GM18870 (cell line): ENCODE data around the gene PAEP.
"Not testable (repeated sequence)": the region's sequence is repeated elsewhere in the genome, so short reads cannot be mapped to it uniquely, and the experiment has no call there.

Experiments
- ATAC-seq: cut with Tn5 transposase; IDR thresholded peaks from one replicate; pipeline ENCODE4 v1.9.1; 2021; ENCODE audit warnings: moderate library complexity; ENCODE audit not compliant: unreplicated experiment

The PAEP gene

DNA sequence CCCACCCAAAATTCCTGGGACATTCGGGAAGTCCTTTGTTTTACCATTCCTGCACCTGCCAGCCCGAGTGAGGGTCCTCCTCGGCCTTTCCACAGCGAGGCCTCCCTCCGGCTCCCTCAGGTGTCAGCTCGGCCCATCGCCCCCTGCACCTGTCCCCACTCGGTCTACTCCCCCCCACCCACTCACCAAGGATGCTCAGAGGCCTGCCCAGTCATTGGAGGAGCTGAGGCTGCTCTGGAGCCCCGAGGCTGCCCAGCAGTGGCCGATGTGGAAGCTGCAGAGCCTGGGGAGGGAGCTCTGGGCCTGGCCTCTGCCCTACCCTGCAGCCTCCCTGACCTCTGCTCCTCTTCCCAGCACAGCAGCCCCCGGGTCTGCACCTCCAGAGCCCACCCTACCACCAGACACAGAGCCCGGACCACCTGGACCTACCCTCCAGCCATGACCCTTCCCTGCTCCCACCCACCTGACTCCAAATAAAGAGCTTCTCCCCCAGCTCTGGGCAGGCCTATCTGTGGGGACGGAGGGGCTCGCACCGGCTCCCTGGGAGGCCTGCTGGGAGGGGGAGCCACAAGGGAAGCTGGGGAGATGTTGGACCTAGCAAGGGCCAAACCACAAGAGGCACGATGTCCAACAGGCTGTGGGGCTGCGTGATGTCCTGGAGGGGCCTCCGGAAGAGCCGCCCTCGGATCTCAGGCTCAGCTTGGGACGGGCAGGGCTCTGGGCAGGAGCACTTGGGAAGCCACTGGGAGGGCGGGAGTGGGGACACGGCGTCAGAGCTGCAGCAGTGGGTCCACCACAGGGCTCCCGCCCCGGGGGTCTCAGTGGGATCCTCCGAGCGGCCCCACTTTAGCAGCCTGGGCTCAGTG lies 11.8 kb upstream of the PAEP start:
- ATAC-seq: not testable (repeated sequence)

- no peak for ATAC-seq
Observed at GRCh38 chr9:135550344-135550918, 11.1 kb upstream of the PAEP start.

GRCh38 chr9:135551031-135551430 lies 10.5 kb upstream of the PAEP start:
- ATAC-seq: no peak

DNA sequence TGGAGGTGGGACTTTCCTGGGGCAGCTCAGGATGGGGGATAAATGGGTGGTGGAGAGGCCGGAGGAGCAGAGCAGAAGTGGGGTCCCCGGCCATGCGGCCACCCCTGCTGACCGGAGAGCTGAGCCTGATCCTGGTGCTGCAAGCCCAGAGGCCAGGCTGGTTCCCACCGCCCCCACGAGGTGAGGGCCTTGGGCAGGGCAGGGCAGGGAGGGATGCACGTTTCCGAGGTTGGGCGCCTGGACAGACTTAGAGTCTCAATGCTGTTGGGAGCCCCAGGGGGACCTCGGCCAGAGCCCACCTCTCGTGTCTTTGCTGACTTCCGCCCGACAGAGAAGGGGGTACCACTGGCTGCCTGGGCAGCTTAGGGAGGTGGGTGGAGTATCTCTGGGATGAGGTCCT lies 10.1 kb upstream of the PAEP start:
- ATAC-seq: no peak

DNA sequence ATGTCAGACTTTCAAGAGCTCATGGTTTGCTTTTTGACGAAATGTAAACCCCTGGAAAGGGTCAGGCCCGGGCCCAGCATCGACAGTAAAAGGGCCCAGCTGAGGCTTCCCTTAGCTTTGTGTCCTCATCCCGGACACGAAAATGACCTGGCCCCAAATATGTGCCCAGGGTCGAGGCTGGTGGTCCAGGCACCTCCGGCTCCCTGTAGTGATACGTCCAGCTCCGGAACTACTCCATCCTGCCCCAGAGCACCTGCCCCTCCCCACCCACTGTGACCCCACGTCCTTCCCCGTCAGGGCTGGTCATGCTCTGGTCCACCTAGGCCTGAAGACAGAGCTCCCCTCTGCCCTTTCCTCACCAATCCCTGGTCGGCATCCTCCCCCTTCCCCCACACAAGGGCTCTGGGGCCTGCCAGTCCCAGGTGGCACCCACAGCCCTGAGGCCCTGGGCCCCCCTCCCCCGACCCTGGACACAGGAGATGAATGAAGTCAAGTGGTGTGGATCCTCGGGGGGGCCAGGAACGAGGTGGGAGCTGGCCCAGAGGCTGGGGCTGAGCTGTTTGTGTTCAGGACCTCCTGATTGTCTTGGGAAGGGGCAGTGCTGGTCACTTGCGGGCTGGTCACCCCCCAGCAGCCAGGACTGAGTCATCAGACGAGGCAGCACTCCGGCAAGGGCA lies 9.4 kb upstream of the PAEP start:
- no peak for ATAC-seq

DNA sequence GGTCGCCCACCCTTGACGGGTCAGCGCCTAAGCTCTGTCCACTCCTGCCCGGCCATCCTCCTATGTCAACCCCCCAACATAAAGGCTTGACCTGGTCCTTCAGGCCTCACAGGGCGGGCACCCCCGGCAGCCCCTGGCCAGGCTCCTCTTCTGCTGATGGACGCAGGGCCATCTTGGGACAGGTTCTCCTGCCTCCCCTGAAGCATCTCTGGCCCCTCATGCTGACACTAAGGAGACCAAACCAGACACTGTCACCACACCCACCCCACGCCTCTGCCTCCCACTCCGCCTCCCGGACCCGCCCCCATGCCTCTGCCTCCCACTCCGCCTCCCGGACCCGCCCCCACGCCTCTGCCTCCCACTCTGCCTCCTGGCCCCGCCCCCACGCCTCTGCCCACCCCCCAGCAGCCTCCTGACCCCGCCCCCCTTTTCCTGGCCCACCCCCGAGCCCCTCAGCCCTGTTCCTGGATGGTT lies 8.8 kb upstream of the PAEP start:
- no peak for ATAC-seq

GRCh38 chr9:135554718-135555117 lies 6.8 kb upstream of the PAEP start:
- ATAC-seq: no peak

DNA sequence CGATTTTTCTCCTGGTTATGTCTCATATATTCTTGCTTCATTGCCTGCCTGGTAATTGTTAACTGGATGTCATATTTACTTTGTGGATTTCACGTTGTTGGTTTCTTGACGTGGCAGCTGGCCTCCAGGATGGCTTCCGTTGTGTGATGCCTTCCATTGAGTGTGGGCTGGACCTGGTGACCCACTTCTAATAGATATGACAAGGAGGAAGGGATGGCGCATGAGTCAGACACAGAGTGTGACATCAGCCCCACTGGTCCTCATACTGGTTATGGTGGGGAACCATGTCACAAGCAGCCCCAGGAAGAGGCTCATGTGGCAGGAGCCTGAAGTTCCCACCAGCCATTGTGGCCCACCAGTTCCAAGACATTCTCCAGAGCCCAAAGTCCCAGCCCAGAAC lies 6.4 kb upstream of the PAEP start:
- ATAC-seq: no peak

- ATAC-seq: no peak
Observed at GRCh38 chr9:135555910-135556309, 5.6 kb upstream of the PAEP start.

DNA sequence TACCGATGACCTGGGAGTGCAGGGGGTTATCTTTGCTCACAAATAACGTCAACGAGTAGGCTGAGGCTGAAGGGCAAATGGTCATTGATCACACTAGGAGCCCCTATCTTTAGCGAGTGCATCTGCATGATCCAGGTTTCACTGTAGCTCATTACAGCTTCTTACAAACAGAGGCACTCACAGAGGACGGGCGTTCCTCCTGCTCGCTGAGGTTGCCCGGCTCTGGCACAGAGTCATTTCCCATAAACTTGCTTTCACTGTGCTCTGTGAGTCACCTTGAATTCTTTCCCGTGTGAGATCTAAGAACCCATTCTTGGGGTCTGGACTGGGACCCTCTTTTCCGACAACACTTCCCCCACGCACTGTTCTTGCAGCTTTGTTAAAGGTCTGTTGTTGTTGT lies 1.9 kb upstream of the PAEP start:
- no peak for ATAC-seq

DNA sequence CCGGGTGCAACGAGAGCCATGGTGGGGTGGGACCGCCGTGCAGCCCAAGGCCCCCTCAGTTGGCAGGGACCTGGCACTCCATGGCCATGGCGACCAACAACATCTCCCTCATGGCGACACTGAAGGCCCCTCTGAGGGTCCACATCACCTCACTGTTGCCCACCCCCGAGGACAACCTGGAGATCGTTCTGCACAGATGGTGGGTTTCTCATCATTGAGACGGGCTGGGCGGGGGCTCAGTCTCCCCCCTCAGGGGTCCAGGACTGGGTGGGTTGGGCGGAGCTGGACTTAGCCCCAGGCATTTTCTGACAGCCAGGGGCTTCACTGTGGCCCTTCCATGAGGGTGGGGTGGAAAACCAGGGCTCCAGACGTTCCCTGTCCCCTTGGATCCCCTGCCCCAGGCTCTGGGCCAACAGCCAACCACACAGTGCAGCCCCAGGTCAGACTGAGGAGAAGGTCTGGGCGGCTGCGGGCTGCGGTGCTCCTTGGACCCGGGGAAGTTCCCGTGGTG lies 734 bp downstream of the PAEP start:
- no peak for ATAC-seq

- no peak for ATAC-seq
Observed at GRCh38 chr9:135563039-135563476, 1.5 kb downstream of the PAEP start.

DNA sequence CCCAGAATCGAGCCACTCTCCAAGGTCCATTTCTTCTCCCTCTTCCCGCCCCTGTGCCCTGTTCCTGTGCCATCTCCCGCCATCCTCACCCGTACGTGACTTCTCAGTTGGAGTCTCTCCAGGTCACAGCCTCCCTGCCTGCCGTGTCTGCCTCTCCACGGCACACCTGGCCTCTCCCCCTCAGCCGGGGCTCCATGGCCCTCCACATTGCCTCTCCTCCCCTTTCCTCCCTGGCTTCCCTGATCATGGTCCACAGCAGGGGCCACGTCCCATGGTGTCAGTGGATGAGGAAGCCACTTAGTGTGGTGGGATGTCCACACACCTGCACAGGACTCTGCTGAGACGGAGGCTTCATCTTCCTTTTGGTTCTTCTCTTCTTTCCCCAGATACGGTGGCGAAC lies 2.3 kb downstream of the PAEP start:
- ATAC-seq: no peak

DNA sequence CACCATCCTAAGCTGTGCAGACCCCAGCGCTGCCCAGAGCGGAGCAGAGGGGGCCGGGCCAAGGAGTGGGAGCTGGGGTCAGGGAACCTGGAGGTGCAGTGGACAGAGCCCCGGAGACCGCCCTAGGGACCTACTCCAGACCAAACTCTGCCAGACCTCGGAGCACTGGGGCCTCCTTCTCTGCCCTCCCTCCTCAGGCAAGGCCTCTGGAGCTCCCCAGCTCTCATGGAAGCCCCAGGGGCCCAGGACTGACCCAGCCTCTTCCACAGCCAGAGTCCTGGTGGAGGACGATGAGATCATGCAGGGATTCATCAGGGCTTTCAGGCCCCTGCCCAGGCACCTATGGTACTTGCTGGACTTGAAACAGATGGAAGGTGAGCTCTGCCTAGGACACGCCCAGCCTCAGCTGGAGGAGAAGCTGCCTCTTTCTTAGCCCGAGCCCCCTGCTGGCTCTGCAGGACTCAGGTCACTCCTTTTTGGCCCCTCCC lies 3.6 kb downstream of the PAEP start:
- ATAC-seq: no peak

DNA sequence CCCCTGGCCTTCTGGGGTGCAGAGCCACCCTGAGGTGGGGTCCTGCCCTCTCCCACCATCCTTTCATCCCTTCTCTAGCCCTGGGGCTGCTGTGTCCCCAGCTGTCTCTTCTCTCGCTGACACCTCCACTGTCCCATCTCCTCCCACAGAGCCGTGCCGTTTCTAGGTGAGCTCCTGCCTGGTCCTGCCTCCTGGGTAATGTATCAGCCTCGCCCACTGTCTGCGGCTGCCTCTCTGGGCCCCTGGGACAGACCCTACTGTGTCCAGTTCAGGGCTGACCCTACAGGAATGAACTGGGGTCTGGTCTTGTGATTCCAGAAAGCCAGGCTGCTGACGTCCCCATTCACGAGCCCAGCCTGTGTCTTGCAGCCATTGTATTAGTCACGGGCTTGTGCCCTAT lies 4.1 kb downstream of the PAEP start:
- ATAC-seq: no peak

- no peak for ATAC-seq
Observed at GRCh38 chr9:135566552-135566951, 5.0 kb downstream of the PAEP start.

DNA sequence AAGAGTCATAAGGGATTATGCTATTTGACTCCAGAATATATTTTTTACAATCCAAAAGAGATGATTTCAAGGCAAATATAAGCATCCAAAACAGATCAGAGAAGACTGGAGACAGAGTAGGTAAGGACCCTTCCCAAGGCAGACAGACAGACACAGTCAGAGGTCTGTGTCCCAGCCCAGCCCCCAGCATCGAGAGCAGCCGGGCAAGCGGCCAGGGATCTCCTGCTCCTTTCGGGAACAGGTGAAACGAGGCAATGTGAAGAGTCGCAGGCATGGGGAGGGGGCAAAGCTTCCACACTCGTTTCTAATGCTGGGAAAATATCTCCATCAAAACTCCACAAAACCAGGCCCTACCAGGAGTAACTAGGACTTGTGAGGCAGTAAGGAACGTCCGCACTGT lies 5.8 kb downstream of the PAEP start:
- no peak for ATAC-seq

GRCh38 chr9:135568026-135568425 lies 6.5 kb downstream of the PAEP start:
- no peak for ATAC-seq

DNA sequence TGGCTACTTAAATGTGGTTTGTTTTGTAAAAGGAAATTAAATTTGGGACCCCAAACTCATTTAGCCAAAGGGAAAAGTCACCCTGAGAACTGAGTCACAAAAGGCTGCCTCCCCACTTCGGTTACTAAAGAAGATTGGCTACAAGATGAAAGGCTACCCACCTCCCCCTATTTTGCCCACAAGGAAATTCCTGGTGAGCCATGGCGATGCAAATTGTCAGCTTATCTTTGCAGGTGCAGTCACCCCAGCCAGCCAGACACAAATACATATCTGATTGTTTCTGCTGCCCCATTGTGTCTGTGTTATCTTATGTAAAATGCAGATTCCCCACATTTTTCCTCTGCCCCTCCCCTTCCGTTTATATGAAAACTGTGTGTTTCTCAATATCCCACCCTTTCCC lies 8.9 kb downstream of the PAEP start:
- no peak for ATAC-seq

- ATAC-seq: no peak
Observed at GRCh38 chr9:135572233-135572632, 10.7 kb downstream of the PAEP start.

DNA sequence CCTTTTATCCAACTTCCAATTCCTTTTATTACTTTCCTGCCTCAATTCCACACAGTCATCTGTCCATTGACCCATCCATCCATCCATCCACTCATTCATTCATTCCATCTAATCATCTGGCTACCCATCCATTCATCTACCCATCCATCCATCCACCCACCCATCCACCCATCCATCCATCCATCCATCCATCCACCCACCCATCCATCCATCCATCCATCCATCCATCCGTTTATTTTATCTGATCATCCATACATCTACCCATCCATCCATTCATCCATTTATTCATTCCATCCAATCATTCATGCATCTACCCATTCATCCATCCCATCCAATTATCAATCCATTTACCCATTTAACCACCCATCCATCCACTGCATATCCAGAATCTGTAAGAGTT lies 11.6 kb downstream of the PAEP start:
- no peak for ATAC-seq

- no peak for ATAC-seq
Observed at GRCh38 chr9:135574331-135574730, 12.8 kb downstream of the PAEP start.
